Keratinocyte (primary cell): ENCODE data around the gene DNM2. TPM values are rescaled to one million over a fixed set of nuclear protein-coding genes. Genes with fewer than 3 reads are reported as not detected.

Experiments
- DNase-seq: peaks from one replicate; pipeline ENCODE4 v3.0.0-alpha.2; 2011; ENCODE audit warnings: low read depth, missing footprints, low spot score
- FAIRE-seq: peaks from 2 replicates; lab custom pipeline; 2011; peaks lifted over from hg19 to GRCh38; lab: Jason Lieb, UNC
- H2AFZ ChIP-seq: 2 replicates; pipeline ENCODE4 v1.6.0; 2012; ENCODE audit warnings: low read length, control low read depth, inconsistent platforms; ENCODE audit not compliant: control insufficient read depth
- H3K27ac ChIP-seq: 2 replicates; pipeline ENCODE4 v1.5.1; 2011; ENCODE audit warnings: low read length; ENCODE audit not compliant: control insufficient read depth, insufficient read depth
- H3K27me3 ChIP-seq: 3 replicates; pipeline ENCODE4 v1.6.0; 2011; ENCODE audit warnings: low read length; ENCODE audit not compliant: control insufficient read depth, insufficient read depth; ENCODE audit errors: extremely low read depth
- H3K36me3 ChIP-seq, 2 experiments: 2 replicates in 1 of 2; 3 replicates in 1 of 2; pipeline ENCODE4 v1.5.1; 2011; ENCODE audit warnings: low read length in 2 of 2, mild to moderate bottlenecking in 1 of 2; ENCODE audit not compliant: control insufficient read depth in 2 of 2, insufficient read depth in 2 of 2; ENCODE audit errors: extremely low read depth in 1 of 2
- H3K4me1 ChIP-seq: 3 replicates; pipeline ENCODE4 v1.5.1; 2011; ENCODE audit warnings: low read length; ENCODE audit not compliant: control insufficient read depth, insufficient read depth; ENCODE audit errors: extremely low read depth
- H3K4me2 ChIP-seq: 3 replicates; pipeline ENCODE4 v1.6.0; 2011; ENCODE audit warnings: low read depth, low read length; ENCODE audit not compliant: control insufficient read depth, insufficient read depth; ENCODE audit errors: extremely low read depth
- H3K4me3 ChIP-seq, 3 experiments: fragments of 200-600 bp in 1 of 3; sonication (generic) in 1 of 3; 2 replicates in 2 of 3; 3 replicates in 1 of 3; pipeline ENCODE4 v1.5.1; 2011 to 2016; ENCODE audit warnings: low read length in 3 of 3, mild to moderate bottlenecking in 3 of 3, control low read depth in 2 of 3, inconsistent platforms in 1 of 3, low read depth in 1 of 3, mixed read lengths in 1 of 3, mixed run types in 1 of 3, moderate library complexity in 1 of 3; ENCODE audit not compliant: control insufficient read depth in 2 of 3, insufficient read depth in 2 of 3; ENCODE audit errors: extremely low read depth in 1 of 3
- H3K79me2 ChIP-seq: 2 replicates; pipeline ENCODE4 v1.6.0; 2012; ENCODE audit warnings: low read length; ENCODE audit not compliant: control insufficient read depth, insufficient read depth
- H3K9ac ChIP-seq: 3 replicates; pipeline ENCODE4 v1.6.0; 2011; ENCODE audit warnings: low read length; ENCODE audit not compliant: control insufficient read depth, insufficient read depth; ENCODE audit errors: extremely low read depth
- H3K9me1 ChIP-seq: 3 replicates; pipeline ENCODE4 v1.6.0; 2011; ENCODE audit warnings: low read length; ENCODE audit not compliant: control insufficient read depth, insufficient read depth; ENCODE audit errors: extremely low read depth
- H3K9me3 ChIP-seq: 2 replicates; pipeline ENCODE4 v1.5.1; 2012; ENCODE audit warnings: low read depth, low read length; ENCODE audit not compliant: control insufficient read depth
- H4K20me1 ChIP-seq: 3 replicates; pipeline ENCODE4 v1.6.0; 2011; ENCODE audit warnings: low read length; ENCODE audit not compliant: control insufficient read depth, insufficient read depth; ENCODE audit errors: extremely low read depth
- EZH2 ChIP-seq: IDR thresholded peaks from one replicate; pipeline ENCODE4 v1.6.1; 2012; ENCODE audit warnings: inconsistent platforms, mild to moderate bottlenecking, low read length, moderate library complexity
- dilution Hi-C: fragments of 300-500 bp; cut with MboI; formaldehyde crosslinking; loops from one replicate; pipeline ENCODE4 v1.7.0; 2020; ENCODE audit warnings: low sequenced_read_pairs; ENCODE audit not compliant: extremely low pct_ligation_motif_present
- polyA plus RNA-seq, 5 experiments: library from polyadenylated mRNA; depleted of rRNA in 3 of 5; stranded (reverse) in 3 of 5; stranded (forward) in 1 of 5; unstranded in 1 of 5; fragments of >200 nt; gene quantifications; 1 replicate in 1 of 5; 2 replicates in 3 of 5; 3 replicates in 1 of 5; pipeline versions ENCODE4 v1.2.1 to v1.2.3, GENCODE V29; 2011 to 2012; ENCODE audit warnings: missing spikeins in 2 of 5, low read depth in 1 of 5, low replicate concordance in 1 of 5
- TF ChIP-seq, protein P1 (sequence below), 3 experiments: IDR thresholded peaks in 1 of 3; conservative IDR thresholded peaks in 1 of 3; optimal IDR thresholded peaks in 1 of 3; 2 replicates in 2 of 3; 3 replicates in 1 of 3; pipeline versions ENCODE3 to v1.5.1; 2011; ENCODE audit warnings: low read length in 3 of 3, mild to moderate bottlenecking in 3 of 3, moderate library complexity in 2 of 3, control low read depth in 1 of 3, inconsistent platforms in 1 of 3; ENCODE audit not compliant: insufficient read depth in 2 of 3; ENCODE audit errors: extremely low read depth in 1 of 3

DNM2 gene
- polyA plus RNA-seq, 1 donor (not counting 4 experiments of a cell fraction or from before 2014, with no cell fraction given), result 60.1 TPM

DNA sequence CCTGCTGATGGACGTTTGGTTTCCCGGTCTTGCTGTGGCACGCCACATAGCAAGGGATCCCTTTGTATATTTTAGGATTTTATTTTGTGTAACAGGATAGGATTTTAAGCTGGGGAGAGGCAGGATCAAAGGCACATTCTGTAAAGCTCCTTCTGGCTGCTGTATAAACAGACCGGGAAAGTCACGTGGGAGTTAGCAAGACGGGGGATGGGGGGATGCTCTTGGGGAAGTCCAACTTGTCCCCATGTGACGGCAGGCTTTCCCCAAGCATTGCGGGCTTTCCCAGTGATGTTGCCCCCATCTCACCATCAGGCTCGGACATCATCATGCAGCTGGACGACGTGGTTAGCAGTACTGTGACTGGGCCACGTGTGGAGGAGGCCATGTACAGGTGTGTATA is 10.9 kb upstream of the DNM2 start:
- H3K4me3 ChIP-seq, result no peak overlapping the region
- H3K79me2 ChIP-seq, result peaks cover 3% of the 10 kb centered on the region
- DNase-seq (no peak), FAIRE-seq (no peak)
- TF ChIP-seq, protein P1, sequence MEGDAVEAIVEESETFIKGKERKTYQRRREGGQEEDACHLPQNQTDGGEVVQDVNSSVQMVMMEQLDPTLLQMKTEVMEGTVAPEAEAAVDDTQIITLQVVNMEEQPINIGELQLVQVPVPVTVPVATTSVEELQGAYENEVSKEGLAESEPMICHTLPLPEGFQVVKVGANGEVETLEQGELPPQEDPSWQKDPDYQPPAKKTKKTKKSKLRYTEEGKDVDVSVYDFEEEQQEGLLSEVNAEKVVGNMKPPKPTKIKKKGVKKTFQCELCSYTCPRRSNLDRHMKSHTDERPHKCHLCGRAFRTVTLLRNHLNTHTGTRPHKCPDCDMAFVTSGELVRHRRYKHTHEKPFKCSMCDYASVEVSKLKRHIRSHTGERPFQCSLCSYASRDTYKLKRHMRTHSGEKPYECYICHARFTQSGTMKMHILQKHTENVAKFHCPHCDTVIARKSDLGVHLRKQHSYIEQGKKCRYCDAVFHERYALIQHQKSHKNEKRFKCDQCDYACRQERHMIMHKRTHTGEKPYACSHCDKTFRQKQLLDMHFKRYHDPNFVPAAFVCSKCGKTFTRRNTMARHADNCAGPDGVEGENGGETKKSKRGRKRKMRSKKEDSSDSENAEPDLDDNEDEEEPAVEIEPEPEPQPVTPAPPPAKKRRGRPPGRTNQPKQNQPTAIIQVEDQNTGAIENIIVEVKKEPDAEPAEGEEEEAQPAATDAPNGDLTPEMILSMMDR (optimal IDR thresholded peaks at IDR 0.05 in 1 of 3, IDR thresholded peaks at IDR 0.05 in 1 of 3, conservative IDR thresholded peaks at IDR 0.05 in 1 of 3; ENCODE audit: extremely low read depth in 1 of 3, insufficient read depth in 2 of 3, low read length in 3 of 3), result no peak
- TF ChIP-seq EZH2, result no peak
- no peak overlapping the region for H3K9ac ChIP-seq
- peaks cover 5% of the 10 kb centered on the region for H3K4me1 ChIP-seq
- dilution Hi-C loops, result no loop called here
- H3K9me3 ChIP-seq, result no peaks in the 10 kb centered on the region
- no peaks in the 10 kb centered on the region for H4K20me1 ChIP-seq
- no peaks in the 10 kb centered on the region for H3K27me3 ChIP-seq
- H3K9me1 ChIP-seq, result no peaks in the 10 kb centered on the region
- no peak overlapping the region for H3K27ac ChIP-seq
- H2AFZ ChIP-seq, result no peak overlapping the region
- H3K4me2 ChIP-seq, result no peak overlapping the region
- H3K36me3 ChIP-seq, result peaks cover 4 to 11% of the 10 kb centered on the region in 2 experiments

DNA sequence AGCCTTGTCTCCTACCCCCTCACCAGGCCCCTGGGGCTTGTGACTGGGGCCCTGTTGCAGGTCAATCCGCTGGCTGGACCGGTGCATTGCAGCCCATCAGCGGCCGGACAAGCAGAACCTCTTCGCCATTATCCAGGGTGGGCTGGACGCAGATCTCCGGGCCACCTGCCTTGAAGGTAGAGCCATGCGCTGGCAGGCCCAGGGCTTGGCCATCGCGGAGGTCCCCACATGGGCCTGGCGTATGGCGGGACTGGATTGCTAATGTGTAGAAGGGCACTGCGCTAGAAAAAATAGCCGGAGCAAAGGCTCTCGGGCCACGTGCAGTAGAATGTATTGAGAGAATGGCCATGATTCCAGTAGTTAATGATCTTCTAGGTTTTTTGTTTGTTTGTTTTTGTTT is 10.4 kb upstream of the DNM2 start:
- Histone ChIP-seq H3K9ac (no peak overlapping the region), H3K4me3 (no peak overlapping the region), H2AFZ (no peak overlapping the region), H3K36me3 (peaks cover 4 to 14% of the 10 kb centered on the region in 2 experiments), H3K4me2 (no peak overlapping the region), H3K4me1 (peaks cover under 1% of the 10 kb centered on the region), H3K27ac (no peak overlapping the region), H3K9me3 (no peaks in the 10 kb centered on the region), H4K20me1 (no peaks in the 10 kb centered on the region), H3K79me2 (no peaks in the 10 kb centered on the region), H3K27me3 (no peaks in the 10 kb centered on the region), H3K9me1 (no peaks in the 10 kb centered on the region)
- dilution Hi-C loops, result no loop called here
- DNase-seq (no peak), FAIRE-seq (no peak)
- TF ChIP-seq, protein P1 (optimal IDR thresholded peaks at IDR 0.05 in 1 of 3, IDR thresholded peaks at IDR 0.05 in 1 of 3, conservative IDR thresholded peaks at IDR 0.05 in 1 of 3; ENCODE audit: extremely low read depth in 1 of 3, insufficient read depth in 2 of 3, low read length in 3 of 3), result no peak
- TF ChIP-seq EZH2, result no peak
